OCI-LY3 (cell line): ENCODE data around the gene KDM4E.

Experiments used
- EZH2phosphoT487 ChIP-seq: fragments of 200-600 bp; shearing (Covaris generic); IDR thresholded peaks from 2 replicates; pipeline ENCODE4 v1.6.1; 2018; ENCODE audit warnings: antibody characterized with exemption, mixed run types, low read depth
- TF ChIP-seq, protein P1 (sequence below): fragments of 200-600, 300-600 bp; sonication (generic); IDR thresholded peaks from 2 replicates; pipeline ENCODE4 v1.5.1; 2014; ENCODE audit warnings: antibody characterized with exemption, low read length, low read depth

DNA sequence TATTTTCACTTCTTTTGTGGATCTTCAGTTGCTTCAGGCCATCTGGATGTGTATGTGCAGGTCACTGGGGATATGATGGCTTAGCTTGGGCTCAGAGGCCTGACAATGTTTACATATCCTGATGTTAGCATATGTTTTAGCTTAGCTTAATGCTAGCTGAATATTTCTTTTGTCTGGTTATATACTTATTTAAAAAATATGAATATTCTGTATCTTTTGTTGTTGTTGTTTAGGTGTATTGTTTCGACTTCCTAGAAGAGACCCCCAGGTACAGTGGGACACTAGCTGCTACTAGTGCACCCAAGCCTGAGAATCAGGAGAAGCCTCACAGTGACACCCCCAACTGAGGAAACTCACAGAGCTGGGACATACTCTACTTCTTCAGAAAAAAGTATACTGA lies at the start of gene KDM4E:
- TF ChIP-seq, protein P1, sequence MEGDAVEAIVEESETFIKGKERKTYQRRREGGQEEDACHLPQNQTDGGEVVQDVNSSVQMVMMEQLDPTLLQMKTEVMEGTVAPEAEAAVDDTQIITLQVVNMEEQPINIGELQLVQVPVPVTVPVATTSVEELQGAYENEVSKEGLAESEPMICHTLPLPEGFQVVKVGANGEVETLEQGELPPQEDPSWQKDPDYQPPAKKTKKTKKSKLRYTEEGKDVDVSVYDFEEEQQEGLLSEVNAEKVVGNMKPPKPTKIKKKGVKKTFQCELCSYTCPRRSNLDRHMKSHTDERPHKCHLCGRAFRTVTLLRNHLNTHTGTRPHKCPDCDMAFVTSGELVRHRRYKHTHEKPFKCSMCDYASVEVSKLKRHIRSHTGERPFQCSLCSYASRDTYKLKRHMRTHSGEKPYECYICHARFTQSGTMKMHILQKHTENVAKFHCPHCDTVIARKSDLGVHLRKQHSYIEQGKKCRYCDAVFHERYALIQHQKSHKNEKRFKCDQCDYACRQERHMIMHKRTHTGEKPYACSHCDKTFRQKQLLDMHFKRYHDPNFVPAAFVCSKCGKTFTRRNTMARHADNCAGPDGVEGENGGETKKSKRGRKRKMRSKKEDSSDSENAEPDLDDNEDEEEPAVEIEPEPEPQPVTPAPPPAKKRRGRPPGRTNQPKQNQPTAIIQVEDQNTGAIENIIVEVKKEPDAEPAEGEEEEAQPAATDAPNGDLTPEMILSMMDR, result no peak
- TF ChIP-seq EZH2phosphoT487, result no peak
